Measurements from ENCODE around the gene ADSL.

The ADSL gene

GRCh38 chr22:40328546-40329456, 17.5 kb upstream of the ADSL start:
- peak; percentile 29 for DNase-seq

- no peak for DNase-seq
These were observed 16.8 kb upstream of the ADSL start for GRCh38 chr22:40329466-40329865.

DNA sequence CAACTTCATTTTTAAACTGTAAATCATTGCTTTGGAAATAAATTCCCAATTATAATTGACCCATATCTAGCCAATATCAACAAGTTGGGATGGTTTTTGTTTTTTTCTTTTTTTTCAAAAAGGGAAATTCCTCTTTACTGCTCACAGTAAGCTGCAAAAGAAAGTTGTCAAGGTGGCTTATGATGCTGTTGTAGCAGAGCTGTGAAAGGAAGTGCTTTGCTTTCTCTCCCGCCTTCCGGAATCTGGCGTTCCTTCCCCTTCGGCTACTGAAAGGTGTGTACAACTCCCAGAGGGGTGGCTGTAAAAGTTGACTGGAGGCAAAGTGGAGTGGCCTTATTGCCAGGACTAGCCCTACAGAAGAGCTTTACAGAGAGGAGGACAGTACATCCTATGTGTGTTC, 16.2 kb upstream of the ADSL start:
- DNase-seq: no peak

GRCh38 chr22:40330615-40331014, 15.7 kb upstream of the ADSL start:
- DNase-seq: no peak

- DNase-seq: no peak
These were observed 14.6 kb upstream of the ADSL start for GRCh38 chr22:40331706-40332105.

DNA sequence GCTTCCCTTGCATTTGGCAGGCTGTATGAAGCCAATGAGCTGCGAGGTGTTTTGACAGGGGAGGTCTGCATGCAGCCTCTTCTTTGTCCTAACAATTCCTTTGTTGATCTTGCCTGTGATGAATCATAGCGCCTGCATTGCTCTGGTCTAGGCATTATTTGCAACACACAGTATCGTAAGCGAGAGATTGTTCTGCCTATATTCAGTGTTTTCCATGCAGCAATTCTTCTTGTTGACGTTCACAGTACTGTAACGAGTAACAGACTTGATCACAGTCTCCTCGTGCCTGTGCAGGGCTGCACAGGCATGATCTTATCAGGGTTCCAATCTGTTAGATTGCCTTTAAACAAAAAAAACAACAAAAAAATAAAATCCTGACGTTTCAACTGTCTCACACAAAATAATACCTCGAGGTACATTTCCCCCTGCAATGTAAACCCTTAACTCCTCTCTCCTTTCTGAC, 13.9 kb upstream of the ADSL start:
- DNase-seq: no peak

GRCh38 chr22:40334060-40334459, 12.2 kb upstream of the ADSL start:
- no peak for DNase-seq

DNA sequence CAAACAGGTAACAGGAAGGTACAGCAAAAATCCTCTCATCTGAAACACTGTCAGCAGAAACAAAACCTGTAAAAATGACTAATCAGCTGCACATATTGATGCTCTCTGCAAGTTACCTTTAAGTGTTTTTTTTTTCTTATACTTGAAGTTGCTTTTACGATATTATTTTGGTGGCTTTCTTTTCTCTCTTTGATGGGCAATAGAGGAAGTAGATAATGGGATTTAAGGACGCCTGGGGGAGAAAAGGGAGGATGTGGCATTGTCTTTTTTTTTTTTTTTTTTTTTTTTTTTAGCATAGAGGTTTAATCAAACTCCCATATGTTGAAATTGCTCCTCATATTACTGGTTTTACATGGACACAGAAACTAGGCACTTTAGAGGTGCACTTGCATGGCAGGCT, 11.4 kb upstream of the ADSL start:
- no peak for DNase-seq

DNA sequence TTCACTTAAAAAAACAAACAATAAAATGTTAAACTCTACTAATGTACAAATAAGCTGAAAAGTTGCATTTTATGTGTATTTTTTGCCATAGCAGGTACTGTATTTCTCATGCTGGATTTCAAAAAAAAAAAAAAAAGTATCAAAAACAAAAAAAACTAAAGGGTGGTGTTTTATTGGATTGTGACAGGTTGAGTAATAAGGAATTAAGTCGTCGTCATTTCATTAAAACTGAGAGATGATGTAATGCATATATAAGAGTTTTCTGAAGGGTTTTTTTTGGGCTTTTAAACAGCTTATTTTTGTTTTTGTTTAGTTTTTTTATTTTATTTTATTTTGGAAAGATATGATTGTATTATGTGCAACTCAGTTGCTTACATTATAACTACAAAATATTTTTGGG, 10.9 kb upstream of the ADSL start:
- DNase-seq: no peak

GRCh38 chr22:40340044-40340443, 6.3 kb upstream of the ADSL start:
- DNase-seq: no peak

- no peak for DNase-seq
These were observed 4.7 kb upstream of the ADSL start for GRCh38 chr22:40341604-40342003.

- DNase-seq: no peak
These were observed 3.8 kb upstream of the ADSL start for GRCh38 chr22:40342521-40342920.

- no peak for DNase-seq
These were observed 1.0 kb upstream of the ADSL start for GRCh38 chr22:40345271-40345670.

- no peak for DNase-seq
These were observed 500 bp upstream of the ADSL start for GRCh38 chr22:40345815-40346184.

- DNase-seq: no peak
These were observed 1.0 kb downstream of the ADSL start for GRCh38 chr22:40347300-40347699.

- DNase-seq: peak; percentile 34
These were observed 1.8 kb downstream of the ADSL start for GRCh38 chr22:40348025-40348658.

DNA sequence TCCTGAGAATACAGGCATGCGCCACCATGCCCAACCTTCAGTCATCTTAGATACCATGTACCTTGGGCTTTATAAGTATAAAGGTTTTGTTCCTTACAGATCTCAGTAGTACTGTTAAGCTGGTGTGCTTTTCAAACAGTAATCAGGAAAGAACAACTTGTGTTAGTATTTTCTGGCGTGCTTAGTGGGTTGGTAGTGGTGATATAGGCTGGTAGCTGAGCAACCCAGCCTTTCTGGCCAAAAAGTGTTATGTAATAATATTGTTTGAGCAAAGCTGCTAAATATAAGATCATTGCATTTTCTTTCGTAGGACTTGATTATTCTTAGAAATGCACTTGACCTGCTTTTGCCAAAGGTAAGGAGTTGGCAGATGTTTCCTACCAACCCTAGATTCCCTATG, 6.5 kb downstream of the ADSL start:
- DNase-seq: no peak

- no peak for DNase-seq
These were observed 14.8 kb downstream of the ADSL start for GRCh38 chr22:40361100-40361499.

DNA sequence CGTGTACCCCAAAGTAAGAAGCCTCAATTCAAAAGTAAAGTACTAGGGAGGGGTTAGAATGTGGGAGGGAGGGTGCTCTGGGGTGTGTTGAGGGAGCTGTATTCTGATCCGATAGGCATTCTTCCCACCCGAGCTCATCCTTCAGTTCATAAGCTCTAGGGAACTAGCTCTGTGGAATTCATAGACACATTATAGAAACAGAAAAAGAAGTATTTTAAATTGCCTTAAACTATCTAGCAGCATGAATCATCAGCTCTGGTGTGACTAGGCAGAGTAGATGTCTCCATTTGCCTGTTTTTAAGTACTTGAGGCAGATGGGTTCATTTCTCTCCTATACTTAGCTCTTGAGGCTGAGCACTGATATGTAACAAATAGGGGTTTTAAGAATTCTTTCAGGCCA, 16.8 kb downstream of the ADSL start:
- no peak for DNase-seq

DNA sequence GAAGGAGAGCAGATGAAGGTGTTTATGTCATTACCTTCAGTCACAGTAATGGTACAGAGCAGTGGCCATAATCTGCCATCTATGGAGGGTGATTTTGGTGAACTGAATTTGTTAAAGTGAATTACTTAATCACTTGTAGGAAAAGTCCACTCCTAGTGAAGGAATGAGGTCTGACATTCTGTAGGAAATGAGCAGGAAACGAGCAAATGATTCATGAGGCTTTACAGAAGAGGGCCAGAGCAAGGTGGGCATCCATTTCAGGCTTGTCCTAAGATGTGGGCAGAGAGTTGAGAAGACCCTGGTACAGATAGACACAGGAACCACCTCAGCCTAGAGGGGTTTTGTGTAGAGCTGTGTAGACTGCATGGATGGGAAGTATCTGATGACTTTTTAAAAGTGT, 18.1 kb downstream of the ADSL start:
- DNase-seq: no peak

GRCh38 chr22:40366068-40366467, 19.8 kb downstream of the ADSL start:
- DNase-seq: no peak

DNA sequence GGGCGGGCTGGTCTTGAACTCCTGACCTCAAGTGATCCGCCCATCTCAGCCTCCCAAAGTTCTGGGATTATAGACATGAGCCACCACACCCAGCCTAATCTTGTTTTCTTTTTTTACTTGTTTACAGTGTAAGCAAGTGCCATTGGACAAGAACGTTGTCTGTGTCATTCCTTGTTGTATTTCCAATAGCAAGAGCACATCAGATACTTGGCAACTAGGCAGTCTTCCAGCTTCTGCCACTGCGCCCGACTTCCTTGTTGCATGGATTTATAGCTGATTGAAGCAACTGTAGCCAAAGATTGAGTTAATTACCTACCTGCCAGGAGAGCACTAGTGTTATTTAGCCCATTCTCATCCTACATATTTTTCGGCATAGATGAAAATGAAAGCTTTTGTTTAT, 21.0 kb downstream of the ADSL start:
- DNase-seq: no peak

DNA sequence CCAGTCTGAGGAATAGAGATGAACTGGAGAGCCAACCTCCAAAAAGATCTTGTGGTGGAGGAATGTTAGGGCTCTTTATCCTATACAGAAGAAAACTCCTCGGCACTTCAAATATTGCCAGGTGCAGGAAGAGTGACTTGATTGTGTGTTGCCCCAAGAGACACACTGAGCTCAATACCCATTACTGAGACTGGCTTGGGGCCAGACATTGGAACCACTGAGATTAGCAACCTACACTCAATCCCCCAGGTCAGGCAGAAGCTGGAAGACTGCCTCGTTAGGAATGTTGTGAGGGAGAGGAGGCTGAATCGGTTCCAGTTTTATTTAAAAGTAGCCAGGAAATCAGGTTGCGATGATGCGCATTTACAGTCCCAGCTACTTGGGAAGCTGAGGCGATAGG, 21.7 kb downstream of the ADSL start:
- DNase-seq: no peak

- DNase-seq: no peak
These were observed 22.5 kb downstream of the ADSL start for GRCh38 chr22:40368836-40369235.

DNA sequence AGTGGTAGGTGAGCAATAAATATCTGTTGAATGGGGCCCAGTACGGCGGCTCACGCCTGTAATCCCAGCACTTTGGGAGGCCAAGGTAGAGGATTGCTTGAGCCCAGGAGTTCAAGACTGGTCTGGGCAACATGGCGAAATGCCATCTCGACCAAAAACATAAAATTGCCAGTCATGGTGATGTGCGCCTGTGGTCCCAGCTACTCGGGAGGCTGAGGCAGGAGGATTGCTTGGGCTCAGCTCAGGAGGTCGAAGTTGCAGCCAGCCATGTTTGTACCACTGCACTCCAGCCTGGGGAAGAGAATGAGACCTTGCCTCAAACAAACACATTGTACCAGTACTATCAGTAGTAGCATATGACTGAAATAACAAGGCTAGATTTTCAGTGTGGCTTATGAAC, 28.3 kb downstream of the ADSL start:
- no peak for DNase-seq

All from midbrain (tissue), 1 donor.